GM12874 (cell line): ENCODE results near the gene MRPL39.

Experiments
- TF ChIP-seq, protein P1 (sequence below): IDR thresholded peaks from 2 replicates; pipeline ENCODE4 v1.5.1; 2011; ENCODE audit warnings: low read depth, mild to moderate bottlenecking, control low read depth, low read length, moderate library complexity; ENCODE audit not compliant: insufficient read depth

Gene MRPL39

GRCh38 chr21:25582164-25582790, 25.0 kb downstream of the MRPL39 start:
- TF ChIP-seq, protein P1, sequence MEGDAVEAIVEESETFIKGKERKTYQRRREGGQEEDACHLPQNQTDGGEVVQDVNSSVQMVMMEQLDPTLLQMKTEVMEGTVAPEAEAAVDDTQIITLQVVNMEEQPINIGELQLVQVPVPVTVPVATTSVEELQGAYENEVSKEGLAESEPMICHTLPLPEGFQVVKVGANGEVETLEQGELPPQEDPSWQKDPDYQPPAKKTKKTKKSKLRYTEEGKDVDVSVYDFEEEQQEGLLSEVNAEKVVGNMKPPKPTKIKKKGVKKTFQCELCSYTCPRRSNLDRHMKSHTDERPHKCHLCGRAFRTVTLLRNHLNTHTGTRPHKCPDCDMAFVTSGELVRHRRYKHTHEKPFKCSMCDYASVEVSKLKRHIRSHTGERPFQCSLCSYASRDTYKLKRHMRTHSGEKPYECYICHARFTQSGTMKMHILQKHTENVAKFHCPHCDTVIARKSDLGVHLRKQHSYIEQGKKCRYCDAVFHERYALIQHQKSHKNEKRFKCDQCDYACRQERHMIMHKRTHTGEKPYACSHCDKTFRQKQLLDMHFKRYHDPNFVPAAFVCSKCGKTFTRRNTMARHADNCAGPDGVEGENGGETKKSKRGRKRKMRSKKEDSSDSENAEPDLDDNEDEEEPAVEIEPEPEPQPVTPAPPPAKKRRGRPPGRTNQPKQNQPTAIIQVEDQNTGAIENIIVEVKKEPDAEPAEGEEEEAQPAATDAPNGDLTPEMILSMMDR = no peak

- TF ChIP-seq, protein P1 = no peak
Measured at GRCh38 chr21:25581582-25581981, 25.7 kb downstream of the MRPL39 start.

- TF ChIP-seq, protein P1 = no peak
Measured at GRCh38 chr21:25580912-25581260, 26.4 kb downstream of the MRPL39 start.

DNA sequence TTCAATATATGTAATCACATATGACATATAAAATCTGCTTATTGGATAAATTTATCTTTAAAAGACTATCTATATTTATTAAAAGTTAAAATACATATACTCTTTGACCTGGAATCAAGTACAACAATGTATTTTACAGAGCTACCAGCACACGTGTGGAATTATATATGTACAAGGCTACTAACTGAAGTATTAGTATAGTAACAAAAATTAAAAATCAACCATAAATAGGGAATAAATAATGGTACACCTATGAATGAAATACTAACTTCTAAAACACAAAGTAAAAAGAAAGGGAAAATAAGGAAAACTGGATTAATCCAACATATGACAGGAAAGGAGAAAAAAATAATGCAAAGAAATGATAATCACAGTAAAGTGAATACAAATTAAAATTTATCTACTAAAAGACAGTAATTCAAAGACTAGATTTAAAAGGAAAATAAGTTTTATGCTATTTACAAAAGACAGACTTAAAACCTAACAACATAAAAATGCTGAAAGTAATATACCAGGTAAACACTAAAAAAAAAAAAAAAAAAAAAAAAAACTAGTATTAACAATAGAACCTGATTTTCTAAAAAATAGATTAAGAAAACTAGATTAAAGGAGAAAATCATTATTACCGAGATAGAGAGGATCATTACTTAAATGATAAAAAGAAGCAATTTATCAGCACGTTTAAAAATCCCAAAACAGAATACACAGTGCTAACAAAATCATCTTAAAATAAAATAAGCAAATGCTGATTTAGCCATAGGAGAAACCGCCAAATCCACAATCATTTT, 27.9 kb downstream of the MRPL39 start:
- TF ChIP-seq, protein P1 = no peak

- TF ChIP-seq, protein P1 = no peak
Measured at GRCh38 chr21:25578056-25578961, 29.0 kb downstream of the MRPL39 start.

- TF ChIP-seq, protein P1 = no peak
Measured at GRCh38 chr21:25577424-25578055, 29.7 kb downstream of the MRPL39 start.
